Nephron (organoid): Measurements from ENCODE around the gene NCOA4.
"Not testable (repeated sequence)": the region's sequence is repeated elsewhere in the genome, so short reads cannot be mapped to it uniquely, and the experiment has no call there.

Experiments
- H3K27ac Mint-ChIP-seq, 3 experiments: 2 replicates each; pipeline ENCODE4 v1.8.0; 2020; ENCODE audit warnings: mixed read lengths in 3 of 3, mild to moderate bottlenecking in 2 of 3, moderate library complexity in 1 of 3
- H3K27me3 Mint-ChIP-seq: 2 replicates; pipeline ENCODE4 v1.8.0; 2021; ENCODE audit warnings: low read depth, mild to moderate bottlenecking, moderate library complexity, mixed read lengths
- H3K36me3 Mint-ChIP-seq: 2 replicates; pipeline ENCODE4 v1.8.0; 2020; ENCODE audit warnings: low read depth, mixed read lengths
- H3K4me1 Mint-ChIP-seq: 2 replicates; pipeline ENCODE4 v1.8.0; 2020; ENCODE audit warnings: mixed read lengths
- H3K4me3 Mint-ChIP-seq, 3 experiments: 2 replicates each; pipeline ENCODE4 v1.8.0; 2020; ENCODE audit warnings: mild to moderate bottlenecking in 3 of 3, mixed read lengths in 3 of 3, moderate library complexity in 2 of 3
- H3K9me3 Mint-ChIP-seq: 2 replicates; pipeline ENCODE4 v1.8.0; 2020; ENCODE audit warnings: mixed read lengths

The NCOA4 gene

DNA sequence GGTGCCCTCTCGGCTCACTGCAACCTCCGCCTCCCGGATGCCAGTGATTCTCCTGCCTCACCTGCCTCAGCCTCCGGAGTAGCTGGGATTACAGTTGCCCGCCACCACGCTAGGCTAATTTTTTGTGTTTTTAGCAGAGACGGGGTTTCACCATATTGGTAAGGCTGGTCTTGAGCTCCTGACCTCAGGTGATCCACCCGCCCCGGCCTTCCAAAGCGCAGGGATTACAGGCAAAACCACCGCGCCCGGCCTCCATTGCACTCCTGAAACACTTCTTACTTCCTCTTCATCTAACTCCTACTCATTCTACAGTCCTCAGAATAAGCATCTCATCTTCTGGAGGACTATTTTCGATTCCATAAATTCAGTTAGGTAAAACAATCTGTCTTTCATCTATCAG is 59.4 kb downstream of the NCOA4 start:
- not testable (repeated sequence) for H3K9me3 Mint-ChIP-seq, H3K27ac Mint-ChIP-seq, H3K27me3 Mint-ChIP-seq
- peaks cover 16% of the 10 kb centered on the region for H3K36me3 Mint-ChIP-seq
- peaks cover 35% of the 10 kb centered on the region for H3K4me1 Mint-ChIP-seq
- peak overlapping the region; percentile 99 to 100 (median 100) for H3K4me3 Mint-ChIP-seq

DNA sequence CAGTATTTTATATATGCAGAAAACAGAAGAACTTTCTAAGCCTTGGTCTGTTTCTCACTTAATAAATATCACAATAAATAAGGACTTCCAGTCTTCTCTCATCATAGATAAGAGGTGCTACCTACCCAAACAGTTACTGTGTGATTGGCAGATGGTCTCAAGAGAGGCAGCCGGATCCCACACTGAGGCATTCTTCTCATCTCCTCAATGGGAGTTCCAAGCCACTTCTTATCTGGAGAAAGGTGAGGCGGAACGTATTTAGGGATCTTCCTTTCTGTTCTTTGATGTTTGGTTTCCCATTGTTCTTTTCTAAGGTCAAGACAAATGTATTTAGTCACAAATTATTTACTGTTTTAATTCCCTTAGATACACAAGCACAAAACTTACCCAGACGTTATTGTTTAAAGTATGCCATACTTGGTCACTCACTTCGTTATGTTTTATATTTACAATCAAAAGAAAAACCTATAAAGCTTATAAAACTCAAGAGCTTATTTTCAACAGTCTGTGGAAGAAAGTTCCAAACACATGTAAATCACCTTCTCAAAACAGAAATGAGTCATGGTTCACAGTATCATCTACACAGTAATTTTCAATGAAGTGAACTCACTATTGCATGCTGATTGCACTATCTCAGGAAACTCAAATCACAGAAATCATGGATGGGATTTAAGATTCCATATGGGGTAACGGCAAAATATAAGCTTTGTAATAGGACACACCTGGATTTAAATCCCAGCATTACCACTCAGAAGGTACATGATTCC is 67.6 kb downstream of the NCOA4 start:
- H3K9me3 Mint-ChIP-seq, H3K4me1 Mint-ChIP-seq, H3K36me3 Mint-ChIP-seq, H3K27me3 Mint-ChIP-seq, H3K4me3 Mint-ChIP-seq, H3K27ac Mint-ChIP-seq: not testable (repeated sequence)

DNA sequence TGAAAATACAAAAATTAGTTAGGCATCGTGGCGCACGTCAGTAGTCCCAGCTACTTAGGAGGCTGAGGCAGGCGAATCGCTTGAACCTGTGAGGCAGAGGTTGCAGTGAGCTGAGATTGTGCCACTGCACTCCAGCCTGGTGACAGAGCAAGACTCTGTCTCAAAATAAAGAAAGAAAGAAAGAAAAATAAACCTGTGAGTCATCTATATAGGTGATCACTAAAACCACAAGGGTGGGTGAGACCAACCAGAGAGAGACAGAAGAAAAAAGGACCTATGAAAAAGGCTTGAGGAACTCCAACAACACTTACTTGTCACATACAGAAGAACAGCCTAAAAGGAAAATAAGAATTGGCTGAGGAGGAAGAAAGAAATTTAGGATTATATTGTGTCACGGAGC is 72.5 kb downstream of the NCOA4 start:
- not testable (repeated sequence) for H3K9me3 Mint-ChIP-seq, H3K4me1 Mint-ChIP-seq, H3K27ac Mint-ChIP-seq, H3K36me3 Mint-ChIP-seq, H3K4me3 Mint-ChIP-seq, H3K27me3 Mint-ChIP-seq

- H3K4me3 Mint-ChIP-seq, H3K9me3 Mint-ChIP-seq, H3K27ac Mint-ChIP-seq, H3K4me1 Mint-ChIP-seq, H3K36me3 Mint-ChIP-seq, H3K27me3 Mint-ChIP-seq: not testable (repeated sequence)
Measured at GRCh38 chr10:45956634-45957033, 73.8 kb downstream of the NCOA4 start.
